ENCODE measurements around the gene C11orf68.

GRCh38 chr11:65922565-65922964, 3.7 kb upstream of the C11orf68 start:
- TF ChIP-seq CTCF (IDR thresholded peaks at IDR 0.05; ENCODE audit: insufficient read depth, low read length) (no peak), SPI1 (IDR thresholded peaks at IDR 0.05; ENCODE audit: borderline replicate concordance, low read depth) (peak; percentile 55), GABPA (IDR thresholded peaks at IDR 0.05; ENCODE audit: low read depth) (no peak)

All from HL-60 (cell line).